ENCODE measurements around the gene GPANK1. TPM values are rescaled to one million over a fixed set of nuclear protein-coding genes. Genes with fewer than 3 reads are reported as not detected.
A peak's percentile ranks its signal among the peaks of the same experiment; 100 is the strongest.

GPANK1 gene
- total RNA-seq, 1 experiment from 2014 or later: 32.2 TPM

DNA sequence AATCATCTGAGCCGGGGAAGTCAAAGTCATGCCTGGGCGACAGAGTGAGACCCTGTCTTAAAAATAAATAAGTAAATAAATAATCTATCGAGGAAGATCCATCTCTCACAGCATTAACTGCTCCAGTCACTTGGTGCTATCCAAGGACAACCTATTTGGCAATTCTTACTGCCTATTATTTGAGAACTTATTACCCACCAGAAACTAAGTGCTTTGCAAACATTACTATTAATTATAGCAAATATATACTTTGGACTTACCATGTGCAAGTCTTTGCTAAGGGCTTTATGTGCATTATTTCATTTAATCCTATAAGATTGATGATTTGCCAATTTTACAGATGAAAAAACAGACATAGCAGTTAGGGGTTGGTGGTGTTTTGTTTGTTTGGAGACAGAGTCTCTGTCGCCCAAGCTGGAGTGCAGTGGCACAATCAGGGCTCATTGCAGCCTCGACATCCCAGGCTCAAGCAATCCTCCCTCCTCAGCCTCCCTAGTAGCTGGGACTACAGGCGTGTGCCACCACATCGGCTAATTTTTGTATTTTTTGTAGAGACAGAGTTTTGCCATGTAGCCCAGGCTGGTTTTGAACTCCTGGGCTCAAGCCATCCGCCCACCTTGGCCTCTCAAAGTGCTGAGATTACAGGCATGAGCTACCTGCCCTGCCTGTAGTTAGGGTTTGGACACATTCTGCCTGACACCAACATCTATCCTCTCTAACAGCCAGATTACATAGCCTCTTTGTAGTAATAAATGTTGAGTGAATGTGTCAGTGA, 10.0 kb downstream of the GPANK1 start:
- Mint-ChIP-seq H3K27me3 (ENCODE audit: unreplicated experiment) (no peaks in the 10 kb centered on the region), H3K4me3 (ENCODE audit: low read depth, unreplicated experiment) (no peak overlapping the region), H3K4me1 (ENCODE audit: low read depth, unreplicated experiment) (peaks cover 59% of the 10 kb centered on the region), H3K9me3 (ENCODE audit: low read depth, unreplicated experiment) (no peaks in the 10 kb centered on the region), H3K36me3 (ENCODE audit: insufficient read depth, unreplicated experiment) (peaks cover 80% of the 10 kb centered on the region), H3K27ac (ENCODE audit: unreplicated experiment) (no peak overlapping the region)
- TF ChIP-seq, protein P1, sequence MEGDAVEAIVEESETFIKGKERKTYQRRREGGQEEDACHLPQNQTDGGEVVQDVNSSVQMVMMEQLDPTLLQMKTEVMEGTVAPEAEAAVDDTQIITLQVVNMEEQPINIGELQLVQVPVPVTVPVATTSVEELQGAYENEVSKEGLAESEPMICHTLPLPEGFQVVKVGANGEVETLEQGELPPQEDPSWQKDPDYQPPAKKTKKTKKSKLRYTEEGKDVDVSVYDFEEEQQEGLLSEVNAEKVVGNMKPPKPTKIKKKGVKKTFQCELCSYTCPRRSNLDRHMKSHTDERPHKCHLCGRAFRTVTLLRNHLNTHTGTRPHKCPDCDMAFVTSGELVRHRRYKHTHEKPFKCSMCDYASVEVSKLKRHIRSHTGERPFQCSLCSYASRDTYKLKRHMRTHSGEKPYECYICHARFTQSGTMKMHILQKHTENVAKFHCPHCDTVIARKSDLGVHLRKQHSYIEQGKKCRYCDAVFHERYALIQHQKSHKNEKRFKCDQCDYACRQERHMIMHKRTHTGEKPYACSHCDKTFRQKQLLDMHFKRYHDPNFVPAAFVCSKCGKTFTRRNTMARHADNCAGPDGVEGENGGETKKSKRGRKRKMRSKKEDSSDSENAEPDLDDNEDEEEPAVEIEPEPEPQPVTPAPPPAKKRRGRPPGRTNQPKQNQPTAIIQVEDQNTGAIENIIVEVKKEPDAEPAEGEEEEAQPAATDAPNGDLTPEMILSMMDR (IDR thresholded peaks at IDR 0.05; ENCODE audit: unreplicated experiment): no peak
- CTCF ChIA-PET: interaction anchor here (0.7 to 1.2 kb wide), 4 partner anchors 21 to 122 kb away, joined by 3 to 6 read pairs (median 5); partner anchors contain the start of gene PRRC2A
- no peak for DNase-seq
- intact Hi-C loops (cut with micrococcal nuclease; ENCODE audit: unreplicated experiment): no loop called here
- BruUV-seq (replicated peaks): no TSS peak

DNA sequence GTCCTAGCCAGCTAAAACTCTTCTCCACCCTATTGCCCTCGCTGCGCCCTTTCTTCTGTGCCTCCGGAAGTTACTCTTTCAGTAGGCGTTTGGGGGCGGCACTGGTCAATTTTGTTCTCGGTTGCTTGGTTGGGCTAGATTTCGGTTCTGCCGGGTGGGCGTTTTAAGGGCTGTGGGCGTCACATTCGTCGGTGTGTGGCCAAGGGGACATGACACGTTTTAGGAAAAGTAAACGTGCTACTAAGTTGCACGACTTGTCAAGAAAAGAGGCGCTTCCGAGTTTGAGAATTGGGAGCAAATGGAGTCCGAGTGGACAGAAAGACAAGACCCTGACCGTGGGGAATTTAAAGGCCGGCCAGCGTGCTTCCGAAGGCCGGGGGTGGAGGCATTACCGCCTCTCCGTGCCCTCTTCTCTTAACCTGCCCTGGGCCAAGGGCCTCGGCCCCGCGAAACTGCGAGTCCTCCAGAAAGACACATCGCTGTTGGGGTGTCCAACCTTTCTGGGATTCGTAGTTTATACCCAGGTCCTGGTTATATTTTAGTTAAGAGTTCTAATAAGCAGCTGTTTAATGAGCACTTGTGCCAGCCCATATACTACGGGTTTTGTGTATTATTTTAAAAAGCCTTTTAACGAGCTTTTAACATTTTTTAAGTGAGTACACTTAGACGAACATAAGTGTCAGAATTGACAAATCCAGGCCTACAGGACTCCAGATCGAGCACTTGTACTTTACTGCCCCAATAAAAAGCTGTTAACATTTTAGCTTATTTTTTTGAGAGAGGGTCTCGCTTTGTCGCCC, 11.7 kb downstream of the GPANK1 start:
- intact Hi-C loops (cut with micrococcal nuclease; ENCODE audit: unreplicated experiment): loop anchor here (1.0 kb wide), 1 partner anchor 7 kb away; the partner anchor contains the start of gene C6orf47
- CTCF ChIA-PET: interaction anchor here (0.5 to 2.9 kb wide), 11 partner anchors 12 to 478 kb away, joined by 3 to 23 read pairs (median 5); partner anchors contain the start of genes CSNK2B and GPANK1

GRCh38 chr6:31651602-31652191, 13.1 kb downstream of the GPANK1 start:
- Mint-ChIP-seq H3K4me1 (ENCODE audit: low read depth, unreplicated experiment) (peaks cover 41% of the 10 kb centered on the region), H3K27me3 (ENCODE audit: unreplicated experiment) (no peaks in the 10 kb centered on the region), H3K9me3 (ENCODE audit: low read depth, unreplicated experiment) (no peaks in the 10 kb centered on the region), H3K27ac (ENCODE audit: unreplicated experiment) (peak overlapping the region; percentile 92), H3K36me3 (ENCODE audit: insufficient read depth, unreplicated experiment) (peaks cover 84% of the 10 kb centered on the region), H3K4me3 (ENCODE audit: low read depth, unreplicated experiment) (peak overlapping the region; percentile 95)
- no TSS peak for BruUV-seq (replicated peaks)
- CTCF ChIA-PET: interaction anchor here (0.6 to 2.9 kb wide), 14 partner anchors 9 to 246 kb away, joined by 3 to 23 read pairs (median 3); partner anchors contain the start of genes ATP6V1G2, C6orf47, CSNK2B and EHMT2
- intact Hi-C loops (cut with micrococcal nuclease; ENCODE audit: unreplicated experiment): loop anchor here (1.0 kb wide), 1 partner anchor 9 kb away; the partner anchor contains the start of gene C6orf47
- peak; percentile 78 for DNase-seq
- TF ChIP-seq, protein P1 (IDR thresholded peaks at IDR 0.05; ENCODE audit: unreplicated experiment): no peak

More for the DNA sequence above, 11.7 kb downstream of the GPANK1 start:
- Mint-ChIP-seq H3K4me3 (ENCODE audit: low read depth, unreplicated experiment) (peak overlapping the region; percentile 95), H3K36me3 (ENCODE audit: insufficient read depth, unreplicated experiment) (peaks cover 80% of the 10 kb centered on the region), H3K27ac (ENCODE audit: unreplicated experiment) (peak overlapping the region; percentile 92), H3K4me1 (ENCODE audit: low read depth, unreplicated experiment) (peaks cover 50% of the 10 kb centered on the region), H3K27me3 (ENCODE audit: unreplicated experiment) (no peaks in the 10 kb centered on the region), H3K9me3 (ENCODE audit: low read depth, unreplicated experiment) (no peaks in the 10 kb centered on the region)
- DNase-seq: no peak
- TF ChIP-seq, protein P1 (IDR thresholded peaks at IDR 0.05; ENCODE audit: unreplicated experiment): no peak
- BruUV-seq (replicated peaks): TSS peak; percentile 91

DNA sequence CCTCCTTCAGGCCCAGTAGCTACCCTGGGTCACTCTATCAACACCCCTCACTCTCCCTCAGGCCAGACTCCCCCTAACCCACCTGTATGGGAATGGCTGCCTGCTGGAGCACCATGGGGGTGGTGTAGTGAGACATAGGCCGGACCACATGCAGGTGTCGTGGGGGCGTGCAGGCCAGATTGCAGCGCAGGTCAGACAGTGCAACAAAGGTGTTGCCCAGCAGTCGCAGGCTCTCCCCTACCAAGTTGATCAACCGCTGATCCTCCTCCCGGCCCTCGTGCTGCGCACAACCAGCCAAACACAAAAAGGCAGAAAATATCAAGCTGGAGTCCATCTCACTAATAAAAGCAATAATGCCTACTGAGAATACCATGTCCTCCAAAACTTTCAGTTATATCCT, 19.5 kb downstream of the GPANK1 start:
- DNase-seq: no peak
- peaks cover 92% of the 10 kb centered on the region for H3K36me3 Mint-ChIP-seq (ENCODE audit: insufficient read depth, unreplicated experiment)
- no peaks in the 10 kb centered on the region for H3K9me3 Mint-ChIP-seq (ENCODE audit: low read depth, unreplicated experiment)
- peaks cover 13% of the 10 kb centered on the region for H3K4me1 Mint-ChIP-seq (ENCODE audit: low read depth, unreplicated experiment)
- CTCF ChIA-PET: no interaction called here
- H3K27ac Mint-ChIP-seq (ENCODE audit: unreplicated experiment): peak overlapping the region; percentile 51
- TF ChIP-seq, protein P1 (IDR thresholded peaks at IDR 0.05; ENCODE audit: unreplicated experiment): no peak
- H3K27me3 Mint-ChIP-seq (ENCODE audit: unreplicated experiment): no peaks in the 10 kb centered on the region
- no peak overlapping the region for H3K4me3 Mint-ChIP-seq (ENCODE audit: low read depth, unreplicated experiment)
- BruUV-seq (replicated peaks): no TSS peak
- intact Hi-C loops (cut with micrococcal nuclease; ENCODE audit: unreplicated experiment): no loop called here
